Muscle layer of colon (tissue), 2 donors: Measurements from ENCODE around the gene CIZ1.

Source experiments
- H3K27ac ChIP-seq: one replicate; pipeline ENCODE4 v1.7.0; 2013; ENCODE audit warnings: low read depth, mild to moderate bottlenecking, low read length, moderate library complexity
- H3K27me3 ChIP-seq, 2 donors: one replicate each; pipeline ENCODE4 v1.7.0; 2013; ENCODE audit warnings: low read length in 2 of 2, mild to moderate bottlenecking in 2 of 2; ENCODE audit not compliant: insufficient read depth in 2 of 2, control insufficient read depth in 1 of 2
- H3K36me3 ChIP-seq: one replicate; pipeline ENCODE4 v1.7.0; 2013; ENCODE audit warnings: mild to moderate bottlenecking, low read length; ENCODE audit not compliant: insufficient read depth
- H3K4me1 ChIP-seq: one replicate; pipeline ENCODE4 v1.7.0; 2013; ENCODE audit warnings: mild to moderate bottlenecking, low read length; ENCODE audit not compliant: insufficient read depth
- H3K4me3 ChIP-seq, 2 donors: one replicate each; pipeline ENCODE4 v1.7.0; 2013; ENCODE audit warnings: low read length in 2 of 2, low read depth in 1 of 2, mild to moderate bottlenecking in 1 of 2, moderate library complexity in 1 of 2
- H3K9ac ChIP-seq: one replicate; pipeline ENCODE4 v1.7.0; 2013; ENCODE audit warnings: low read length
- H3K9me3 ChIP-seq: one replicate; pipeline ENCODE4 v1.7.0; 2013; ENCODE audit warnings: mild to moderate bottlenecking, low read length
- donor health status: abdominal sarcoma.
- donor health status: Adenocarcinoma of cecum.

Gene CIZ1

GRCh38 chr9:128116104-128117083 is 75.0 kb downstream of the CIZ1 start:
- Histone ChIP-seq H3K9ac (no peak overlapping the region), H3K4me3 (no peak overlapping the region)

More at GRCh38 chr9:128116104-128117083, 75.0 kb downstream of the CIZ1 start:
- no peaks in the 10 kb centered on the region for H3K27me3 ChIP-seq
- H3K4me1 ChIP-seq, result peaks cover 7% of the 10 kb centered on the region
- H3K27ac ChIP-seq, result no peak overlapping the region
- H3K9me3 ChIP-seq, result no peaks in the 10 kb centered on the region
- no peaks in the 10 kb centered on the region for H3K36me3 ChIP-seq
